SK-N-MC (cell line): ENCODE data around the gene CTNNA1.

Experiments
- EZH2 ChIP-seq: fragments of 200-600 bp; sonication (generic); IDR thresholded peaks from one replicate; pipeline ENCODE4 v1.6.1; 2017; ENCODE audit warnings: antibody characterized with exemption
- POLR2AphosphoS5 ChIP-seq: IDR thresholded peaks from 2 replicates; pipeline ENCODE4 v1.6.1; 2012; ENCODE audit warnings: mild to moderate bottlenecking, low read depth, low read length, borderline replicate concordance

- no peak for TF ChIP-seq POLR2AphosphoS5
- no peak for TF ChIP-seq EZH2
Observed at GRCh38 chr5:138705567-138705966, 47.7 kb upstream of the CTNNA1 start.
